ENCODE results near the gene ZNF610.
"Not testable (repeated sequence)": the region's sequence is repeated elsewhere in the genome, so short reads cannot be mapped to it uniquely, and the experiment has no call there.

ZNF610 gene

DNA sequence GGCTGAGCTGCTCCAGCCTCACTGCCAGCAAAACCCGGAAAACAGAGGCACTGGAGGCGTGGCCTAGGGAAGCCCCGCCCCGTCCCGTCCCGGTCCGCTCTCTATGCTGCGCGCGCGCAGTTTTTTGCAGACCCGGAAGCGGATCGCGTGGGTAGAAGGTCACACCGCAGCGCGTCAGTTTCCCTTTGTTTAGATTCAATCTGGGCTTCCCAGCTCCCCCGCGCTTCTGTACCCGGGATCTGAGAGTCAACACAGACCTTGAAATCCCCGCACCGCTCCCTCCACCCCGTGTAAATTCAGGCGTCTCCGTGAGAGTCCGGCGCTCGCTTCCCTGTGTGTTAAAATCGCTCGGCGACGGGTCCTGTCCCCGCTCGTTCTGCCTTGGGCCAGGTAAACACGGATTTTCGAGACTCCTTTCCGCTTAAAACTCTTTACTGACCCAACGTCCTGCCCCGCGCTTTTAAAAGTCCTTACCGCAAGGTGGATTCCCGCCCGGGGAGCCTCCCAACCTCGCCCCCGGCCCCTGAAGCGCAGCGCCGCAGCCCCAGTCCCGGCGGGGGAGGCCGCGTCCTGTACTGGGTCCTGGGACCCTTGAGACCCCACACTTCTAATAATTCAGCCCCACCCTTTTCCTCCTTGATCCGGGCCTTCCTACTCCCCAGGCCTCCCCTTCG lies at the start of gene ZNF610:
ZNF610 (plus strand) TSS at position 127 of the 674 bp plus-strand sequence. CDS start 12,930 bp downstream, outside the sequence.
- peaks cover 18% of the 10 kb centered on the region for H3K4me1 ChIP-seq (ENCODE audit: insufficient read depth, low read length)
- H3K79me2 ChIP-seq (ENCODE audit: insufficient read depth, low read length), result peaks cover 25% of the 10 kb centered on the region
- DNase-seq, result peak; percentile 96
- H3K4me3 ChIP-seq (ENCODE audit: low read depth in 1 of 2, low read length in 2 of 2), result peak within 1 kb of the TSS; percentile 88 to 95
- peak within 1 kb of the TSS; percentile 97 for H3K9ac ChIP-seq (ENCODE audit: low read depth, low read length)
- peaks cover 15% of the 10 kb centered on the region for H3K9me3 ChIP-seq (ENCODE audit: insufficient read depth, low read length, severe bottlenecking)
- peaks cover 12% of the 10 kb centered on the region for H3K36me3 ChIP-seq (ENCODE audit: insufficient read depth, low read length)
- H3K27ac ChIP-seq (ENCODE audit: low read length), result peak within 1 kb of the TSS; percentile 89
- H3K4me2 ChIP-seq (ENCODE audit: insufficient read depth, low read length), result peak within 1 kb of the TSS; percentile 84
- H3K27me3 ChIP-seq (ENCODE audit: insufficient read depth, low read length, poor library complexity), result no peaks in the 10 kb centered on the region
- H2AFZ ChIP-seq (ENCODE audit: low read depth, low read length), result peak within 1 kb of the TSS; percentile 95
- no peaks in the 10 kb centered on the region for H4K20me1 ChIP-seq (ENCODE audit: insufficient read depth, low read length)
- peak; percentile 91 for ATAC-seq (ENCODE audit: insufficient read depth, low read depth)
- no peak for TF ChIP-seq CTCF (IDR thresholded peaks at IDR 0.05; ENCODE audit: borderline replicate concordance, extremely low read depth, low read length, poor library complexity, severe bottlenecking)
- TF ChIP-seq EZH2 (IDR thresholded peaks at IDR 0.05; ENCODE audit: borderline replicate concordance, low read depth, low read length, severe bottlenecking), result no peak

- Histone ChIP-seq H3K4me1 (ENCODE audit: insufficient read depth, low read length) (no peaks in the 10 kb centered on the region), H3K27me3 (ENCODE audit: insufficient read depth, low read length, poor library complexity) (no peaks in the 10 kb centered on the region), H2AFZ (ENCODE audit: low read depth, low read length) (no peak overlapping the region), H4K20me1 (ENCODE audit: insufficient read depth, low read length) (peaks cover 22% of the 10 kb centered on the region), H3K27ac (ENCODE audit: low read length) (no peak overlapping the region), H3K36me3 (ENCODE audit: insufficient read depth, low read length) (peaks cover 92% of the 10 kb centered on the region), H3K9me3 (ENCODE audit: insufficient read depth, low read length, severe bottlenecking) (no peaks in the 10 kb centered on the region), H3K79me2 (ENCODE audit: insufficient read depth, low read length) (peaks cover 73% of the 10 kb centered on the region), H3K4me3 (ENCODE audit: low read depth in 1 of 2, low read length in 2 of 2) (no peak overlapping the region), H3K9ac (ENCODE audit: low read depth, low read length) (no peak overlapping the region), H3K4me2 (ENCODE audit: insufficient read depth, low read length) (no peak overlapping the region)
- ATAC-seq (ENCODE audit: insufficient read depth, low read depth), result no peak
- no peak for TF ChIP-seq CTCF (IDR thresholded peaks at IDR 0.05; ENCODE audit: borderline replicate concordance, extremely low read depth, low read length, poor library complexity, severe bottlenecking)
- no peak for DNase-seq
Observed at GRCh38 chr19:52286256-52286655, 49.8 kb upstream of the ZNF610 start.

- H3K9me3 ChIP-seq (ENCODE audit: insufficient read depth, low read length, severe bottlenecking), result no peaks in the 10 kb centered on the region
Observed at GRCh38 chr19:52291781-52292180, 44.3 kb upstream of the ZNF610 start.

DNA sequence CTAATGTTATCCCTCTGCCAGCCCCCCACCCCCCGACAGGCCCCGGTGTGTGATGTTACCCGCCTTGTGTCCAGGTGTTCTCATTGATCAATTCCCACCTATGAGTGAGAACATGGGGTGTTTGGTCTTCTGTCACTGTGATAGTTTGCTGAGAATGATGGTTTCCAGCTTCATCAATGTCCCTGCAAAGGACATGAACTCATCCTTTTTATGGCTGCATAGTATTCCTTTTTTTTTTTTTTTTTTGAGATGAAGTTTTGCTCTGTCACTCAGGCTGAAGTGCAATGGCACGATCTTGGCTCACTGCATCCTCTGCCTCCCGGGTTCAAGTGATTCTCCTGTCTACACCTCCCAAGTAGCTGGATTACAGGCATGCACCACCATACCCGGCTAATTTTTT lies 43.1 kb upstream of the ZNF610 start:
- H3K9ac ChIP-seq (ENCODE audit: low read depth, low read length); H3K4me2 ChIP-seq (ENCODE audit: insufficient read depth, low read length); H3K27me3 ChIP-seq (ENCODE audit: insufficient read depth, low read length, poor library complexity); ATAC-seq (ENCODE audit: insufficient read depth, low read depth); DNase-seq; H3K4me3 ChIP-seq (ENCODE audit: low read depth in 1 of 2, low read length in 2 of 2); H2AFZ ChIP-seq (ENCODE audit: low read depth, low read length); H3K9me3 ChIP-seq (ENCODE audit: insufficient read depth, low read length, severe bottlenecking); H4K20me1 ChIP-seq (ENCODE audit: insufficient read depth, low read length); H3K27ac ChIP-seq (ENCODE audit: low read length): not testable (repeated sequence)
- Histone ChIP-seq H3K36me3 (ENCODE audit: insufficient read depth, low read length) (peaks cover 49% of the 10 kb centered on the region), H3K4me1 (ENCODE audit: insufficient read depth, low read length) (peaks cover 14% of the 10 kb centered on the region), H3K79me2 (ENCODE audit: insufficient read depth, low read length) (peaks cover 24% of the 10 kb centered on the region)

More at GRCh38 chr19:52291781-52292180, 44.3 kb upstream of the ZNF610 start:
- H3K4me3 ChIP-seq (ENCODE audit: low read depth in 1 of 2, low read length in 2 of 2), result no peak overlapping the region
- no peak for TF ChIP-seq EZH2 (IDR thresholded peaks at IDR 0.05; ENCODE audit: borderline replicate concordance, low read depth, low read length, severe bottlenecking)
- no peak for TF ChIP-seq CTCF (IDR thresholded peaks at IDR 0.05; ENCODE audit: borderline replicate concordance, extremely low read depth, low read length, poor library complexity, severe bottlenecking)
- H3K4me1 ChIP-seq (ENCODE audit: insufficient read depth, low read length), result peaks cover 8% of the 10 kb centered on the region
- DNase-seq, result no peak
- H2AFZ ChIP-seq (ENCODE audit: low read depth, low read length), result no peak overlapping the region
- no peaks in the 10 kb centered on the region for H3K27me3 ChIP-seq (ENCODE audit: insufficient read depth, low read length, poor library complexity)
- no peak for ATAC-seq (ENCODE audit: insufficient read depth, low read depth)
- no peaks in the 10 kb centered on the region; the same call in 1 of the 2 replicates for H4K20me1 ChIP-seq (ENCODE audit: insufficient read depth, low read length)
- H3K27ac ChIP-seq (ENCODE audit: low read length), result no peak overlapping the region
- H3K9ac ChIP-seq (ENCODE audit: low read depth, low read length), result no peak overlapping the region
- H3K79me2 ChIP-seq (ENCODE audit: insufficient read depth, low read length), result peaks cover 22% of the 10 kb centered on the region
- no peak overlapping the region for H3K4me2 ChIP-seq (ENCODE audit: insufficient read depth, low read length)
- peaks cover 53% of the 10 kb centered on the region for H3K36me3 ChIP-seq (ENCODE audit: insufficient read depth, low read length)

All from DND-41 (cell line).